Uterus (tissue), 4 donors: ENCODE results near the gene MYO1D. TPM values are rescaled to one million over a fixed set of nuclear protein-coding genes. Genes with fewer than 3 reads are reported as not detected.

Experiments used
- DNase-seq, 2 donors: peaks; one replicate each; pipeline ENCODE4 v3.0.0-alpha.2; 2019 to 2020
- H3K27ac ChIP-seq, 2 donors: fragments of 200-600 bp; sonication (generic); 1 replicate in 1 of 2; 2 replicates in 1 of 2; pipeline ENCODE4 v1.5.1; 2016 to 2018
- H3K27me3 ChIP-seq, 2 donors: fragments of 200-600 bp; sonication (generic); one replicate each; pipeline ENCODE4 v1.5.1; 2018 to 2019; ENCODE audit warnings: control low read depth in 1 of 2
- H3K36me3 ChIP-seq, 2 donors: fragments of 200-600 bp; sonication (generic); one replicate each; pipeline ENCODE4 v1.5.1; 2019; ENCODE audit warnings: control low read depth in 1 of 2
- H3K4me1 ChIP-seq, 2 donors: fragments of 200-600 bp; sonication (generic); one replicate each; pipeline ENCODE4 v1.5.1; 2018 to 2019; ENCODE audit warnings: control low read depth in 1 of 2
- H3K4me3 ChIP-seq, 2 donors: fragments of 200-600 bp; sonication (generic); 1 replicate in 1 of 2; 2 replicates in 1 of 2; pipeline ENCODE4 v1.5.1; 2018 to 2019; ENCODE audit warnings: mild to moderate bottlenecking in 1 of 2
- H3K9me3 ChIP-seq, 2 donors: fragments of 200-600 bp; sonication (generic); one replicate each; pipeline ENCODE4 v1.5.1; 2019; ENCODE audit warnings: control low read depth in 1 of 2
- CTCF ChIP-seq, 4 experiments: fragments of 200-600 bp in 2 of 4; fragments of 450-650 bp in 2 of 4; sonication (generic) in 2 of 4; IDR thresholded peaks; one replicate each; pipeline ENCODE4 v1.5.1; 2016 to 2019; ENCODE audit warnings: antibody characterized with exemption in 4 of 4, mild to moderate bottlenecking in 2 of 4, moderate library complexity in 1 of 4
- POLR2A ChIP-seq, 2 donors: fragments of 450-650 bp; IDR thresholded peaks; one replicate each; pipeline ENCODE4 v1.6.1; 2016; ENCODE audit warnings: antibody characterized with exemption in 2 of 2, mild to moderate bottlenecking in 1 of 2, moderate library complexity in 1 of 2
- intact Hi-C: fragments of 100-400 bp; cut with DNase I; formaldehyde crosslinking; loops from one replicate; pipeline ENCODE4 v1.15.1; 2023; ENCODE audit warnings: low total_unique reads
- total RNA-seq, 4 donors: library from RNA; depleted of rRNA in 3 of 4; stranded (reverse); fragments of >200 nt in 3 of 4; gene quantifications; one replicate each; pipeline versions ENCODE4 v1.1.0 to v1.2.4, GENCODE V29; 2014 to 2023
- donor health status: DM: yes; HTN: yes; CAD: no.

The MYO1D gene
- total RNA-seq, 4 donors from 2014 or later = 20.4 to 55.2 (median 30.6) TPM

- no peak for DNase-seq
- H3K27me3 ChIP-seq = no peaks in the 10 kb centered on the region
- H3K4me1 ChIP-seq = peaks cover 0 to 4% of the 10 kb centered on the region in 2 donors
- no peak for TF ChIP-seq POLR2A (IDR thresholded peaks at IDR 0.05)
- no peak for TF ChIP-seq CTCF (IDR thresholded peaks at IDR 0.05)
- H3K4me3 ChIP-seq = no peak overlapping the region
- no peaks in the 10 kb centered on the region for H3K9me3 ChIP-seq
- intact Hi-C loops = no loop called here
- no peaks in the 10 kb centered on the region for H3K36me3 ChIP-seq
- H3K27ac ChIP-seq = no peak overlapping the region
These were observed 387.4 kb downstream of the MYO1D start for GRCh38 chr17:32489320-32490100.

GRCh38 chr17:32488604-32489180, 388.2 kb downstream of the MYO1D start:
- H3K27me3 ChIP-seq = no peaks in the 10 kb centered on the region
- intact Hi-C loops = no loop called here
- H3K9me3 ChIP-seq = no peaks in the 10 kb centered on the region
- DNase-seq = no peak
- H3K4me3 ChIP-seq = no peak overlapping the region
- H3K4me1 ChIP-seq = peaks cover 0 to 4% of the 10 kb centered on the region in 2 donors
- no peaks in the 10 kb centered on the region for H3K36me3 ChIP-seq
- TF ChIP-seq CTCF (IDR thresholded peaks at IDR 0.05) (no peak), POLR2A (IDR thresholded peaks at IDR 0.05) (no peak)
- no peak overlapping the region for H3K27ac ChIP-seq

DNA sequence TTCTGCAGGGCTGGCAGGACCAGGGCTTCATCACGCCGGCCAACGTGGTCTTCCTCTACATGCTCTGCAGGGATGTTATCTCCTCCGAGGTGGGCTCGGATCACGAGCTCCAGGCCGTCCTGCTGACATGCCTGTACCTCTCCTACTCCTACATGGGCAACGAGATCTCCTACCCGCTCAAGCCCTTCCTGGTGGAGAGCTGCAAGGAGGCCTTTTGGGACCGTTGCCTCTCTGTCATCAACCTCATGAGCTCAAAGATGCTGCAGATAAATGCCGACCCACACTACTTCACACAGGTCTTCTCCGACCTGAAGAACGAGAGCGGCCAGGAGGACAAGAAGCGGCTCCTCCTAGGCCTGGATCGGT, 388.8 kb downstream of the MYO1D start:
- H3K9me3 ChIP-seq = no peaks in the 10 kb centered on the region
- no peak overlapping the region for H3K4me3 ChIP-seq
- no peaks in the 10 kb centered on the region for H3K36me3 ChIP-seq
- no peak for TF ChIP-seq CTCF (IDR thresholded peaks at IDR 0.05)
- TF ChIP-seq POLR2A (IDR thresholded peaks at IDR 0.05) = no peak
- intact Hi-C loops = no loop called here
- no peak for DNase-seq
- no peak overlapping the region for H3K27ac ChIP-seq
- H3K27me3 ChIP-seq = no peaks in the 10 kb centered on the region
- H3K4me1 ChIP-seq = peaks cover 0 to 4% of the 10 kb centered on the region in 2 donors

DNA sequence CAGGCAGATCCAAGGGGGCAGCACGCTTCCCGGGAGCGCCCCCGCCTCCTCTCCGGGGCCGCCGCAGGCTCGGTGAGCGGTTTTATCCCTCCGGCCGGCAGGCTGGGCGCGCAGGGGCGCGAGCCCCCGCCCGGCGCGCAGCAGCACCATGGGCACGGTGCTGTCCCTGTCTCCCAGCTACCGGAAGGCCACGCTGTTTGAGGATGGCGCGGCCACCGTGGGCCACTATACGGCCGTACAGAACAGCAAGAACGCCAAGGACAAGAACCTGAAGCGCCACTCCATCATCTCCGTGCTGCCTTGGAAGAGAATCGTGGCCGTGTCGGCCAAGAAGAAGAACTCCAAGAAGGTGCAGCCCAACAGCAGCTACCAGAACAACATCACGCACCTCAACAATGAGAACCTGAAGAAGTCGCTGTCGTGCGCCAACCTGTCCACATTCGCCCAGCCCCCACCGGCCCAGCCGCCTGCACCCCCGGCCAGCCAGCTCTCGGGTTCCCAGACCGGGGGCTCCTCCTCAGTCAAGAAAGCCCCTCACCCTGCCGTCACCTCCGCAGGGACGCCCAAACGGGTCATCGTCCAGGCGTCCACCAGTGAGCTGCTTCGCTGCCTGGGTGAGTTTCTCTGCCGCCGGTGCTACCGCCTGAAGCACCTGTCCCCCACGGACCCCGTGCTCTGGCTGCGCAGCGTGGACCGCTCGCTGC, 389.3 kb downstream of the MYO1D start:
- H3K4me3 ChIP-seq = peak overlapping the region; percentile 35 to 59
- H3K27me3 ChIP-seq = no peaks in the 10 kb centered on the region
- peak overlapping the region in 1 of 2 donors; percentile 66 for H3K27ac ChIP-seq
- no peaks in the 10 kb centered on the region for H3K36me3 ChIP-seq
- no peak for TF ChIP-seq POLR2A (IDR thresholded peaks at IDR 0.05)
- TF ChIP-seq CTCF (IDR thresholded peaks at IDR 0.05) = no peak
- DNase-seq = no peak
- intact Hi-C loops = no loop called here
- no peaks in the 10 kb centered on the region for H3K9me3 ChIP-seq
- H3K4me1 ChIP-seq = peaks cover 0 to 4% of the 10 kb centered on the region in 2 donors
